ENCODE data around the gene ADAM19. TPM values are rescaled to one million over a fixed set of nuclear protein-coding genes. Genes with fewer than 3 reads are reported as not detected.

Gene ADAM19
- total RNA-seq, 2 experiments from 2014 or later, result 24.2 to 103 TPM

GRCh38 chr5:157481666-157482065 lies 93.9 kb downstream of the ADAM19 start:
- Histone ChIP-seq H2AFZ (ENCODE audit: low read length) (no peak overlapping the region), H3K4me2 (ENCODE audit: low read length) (peak overlapping the region; percentile 40), H3K4me1 (ENCODE audit: insufficient read depth, low read length, poor library complexity, severe bottlenecking) (peaks cover 55% of the 10 kb centered on the region), H3K9me2 (ENCODE audit: insufficient read depth, low read length) (no peaks in the 10 kb centered on the region), H3K27ac (ENCODE audit: low read depth, low read length, poor library complexity, severe bottlenecking) (peak overlapping the region; percentile 68), H3K9me3 (ENCODE audit: low read length) (no peaks in the 10 kb centered on the region), H3K4me3 (ENCODE audit: low read depth, low read length, poor library complexity, severe bottlenecking) (no peak overlapping the region), H4K20me1 (ENCODE audit: insufficient read depth, low read length) (no peaks in the 10 kb centered on the region), H3K79me2 (ENCODE audit: insufficient read depth, low read depth, low read length) (no peaks in the 10 kb centered on the region), H3K36me3 (ENCODE audit: insufficient read depth, low read length) (peaks cover 39% of the 10 kb centered on the region)
- intact Hi-C loops (cut with micrococcal nuclease; ENCODE audit: unreplicated experiment), result loop anchor here (10.0 kb wide), 1 partner anchor 337 kb away; the partner anchor contains the start of gene MED7
- TF ChIP-seq CTCF (conservative IDR thresholded peaks at IDR 0.05; ENCODE audit: low read length), result no peak
- TF ChIP-seq EZH2phosphoT487 (IDR thresholded peaks at IDR 0.05; ENCODE audit: borderline replicate concordance, low read depth, low read length), result no peak
- DNase-seq (ENCODE audit: low spot score), result no peak
- no TSS peak for BruUV-seq (replicated peaks)
- CTCF ChIA-PET (ENCODE audit: unreplicated experiment), result no interaction called here
- POLR2A ChIA-PET, result interaction anchor here (0.7 to 2.4 kb wide), 7 partner anchors 10 to 116 kb away, joined by 3 to 5 read pairs (median 4); no protein-coding TSS in a partner anchor

- peak overlapping the region; percentile 68 for H3K27ac ChIP-seq (ENCODE audit: low read depth, low read length, poor library complexity, severe bottlenecking)
- ChIA-PET POLR2A (interaction anchor here (0.9 to 2.4 kb wide), 8 partner anchors 10 to 113 kb away, joined by 3 to 5 read pairs (median 4); no protein-coding TSS in a partner anchor), CTCF (ENCODE audit: unreplicated experiment) (no interaction called here)
- H3K4me2 ChIP-seq (ENCODE audit: low read length), result peak overlapping the region; percentile 40
- H3K36me3 ChIP-seq (ENCODE audit: insufficient read depth, low read length), result peaks cover 41% of the 10 kb centered on the region
- no peak overlapping the region for H3K4me3 ChIP-seq (ENCODE audit: low read depth, low read length, poor library complexity, severe bottlenecking)
- peaks cover 50% of the 10 kb centered on the region for H3K4me1 ChIP-seq (ENCODE audit: insufficient read depth, low read length, poor library complexity, severe bottlenecking)
- TF ChIP-seq CTCF (conservative IDR thresholded peaks at IDR 0.05; ENCODE audit: low read length) (no peak), EZH2phosphoT487 (IDR thresholded peaks at IDR 0.05; ENCODE audit: borderline replicate concordance, low read depth, low read length) (no peak)
- intact Hi-C loops (cut with micrococcal nuclease; ENCODE audit: unreplicated experiment), result loop anchor here (10.0 kb wide), 1 partner anchor 336 kb away; the partner anchor contains the start of gene MED7
- no peaks in the 10 kb centered on the region for H3K79me2 ChIP-seq (ENCODE audit: insufficient read depth, low read depth, low read length)
- H3K9me3 ChIP-seq (ENCODE audit: low read length), result no peaks in the 10 kb centered on the region
- peak; percentile 91 for DNase-seq (ENCODE audit: low spot score)
- BruUV-seq (replicated peaks), result no TSS peak
- no peaks in the 10 kb centered on the region for H4K20me1 ChIP-seq (ENCODE audit: insufficient read depth, low read length)
- no peaks in the 10 kb centered on the region for H3K9me2 ChIP-seq (ENCODE audit: insufficient read depth, low read length)
- H2AFZ ChIP-seq (ENCODE audit: low read length), result no peak overlapping the region
Measured at GRCh38 chr5:157481265-157481664, 94.3 kb downstream of the ADAM19 start.
